CD4-positive, alpha-beta T cell (primary cell): ENCODE results near the gene PRM1. TPM values are rescaled to one million over a fixed set of nuclear protein-coding genes. Genes with fewer than 3 reads are reported as not detected.

Experiments
- ATAC-seq: fragments of 200-7000 bp; cut with Tn5 transposase; one replicate; pipeline ENCODE4 v1.10.0; 2022; ENCODE audit warnings: mild to moderate bottlenecking; ENCODE audit not compliant: poor library complexity
- CTCF ChIA-PET: fragments of 350-600 bp; sonication (Branson Sonifier 250); formaldehyde crosslinking; loops from one replicate; lab custom pipeline; 2021; ENCODE audit warnings: antibody characterized with exemption, inconsistent platforms; lab: Charles Lee
- POLR2A ChIA-PET: fragments of 350-600 bp; sonication (Branson Sonifier 250); formaldehyde crosslinking; loops from one replicate; lab custom pipeline; 2021; ENCODE audit warnings: antibody characterized with exemption, inconsistent platforms; lab: Charles Lee
- DNase-seq, 14 experiments: peaks; one replicate each; pipeline ENCODE4 v3.0.0-alpha.2; 2013 to 2020; ENCODE audit warnings: mixed read lengths in 2 of 14
- H3K27ac ChIP-seq, 2 donors: one replicate each; pipeline versions ENCODE4 v1.5.1 to v1.7.0; 2013; ENCODE audit warnings: low read length in 2 of 2, low read depth in 1 of 2, mild to moderate bottlenecking in 1 of 2
- H3K27me3 ChIP-seq, 2 experiments: 1 replicate in 1 of 2; 2 replicates in 1 of 2; pipeline versions ENCODE4 v1.6.1 to v1.7.0; 2013; ENCODE audit warnings: low read length in 2 of 2, control low read depth in 1 of 2, mild to moderate bottlenecking in 1 of 2, moderate library complexity in 1 of 2; ENCODE audit not compliant: insufficient read depth in 2 of 2, control insufficient read depth in 1 of 2
- H3K36me3 ChIP-seq: one replicate; pipeline ENCODE4 v1.6.1; 2013; ENCODE audit warnings: low read length, control low read depth; ENCODE audit not compliant: insufficient read depth
- H3K4me1 ChIP-seq: one replicate; pipeline ENCODE4 v1.6.1; 2013; ENCODE audit warnings: low read length, control low read depth; ENCODE audit not compliant: insufficient read depth
- H3K4me3 ChIP-seq: one replicate; pipeline ENCODE4 v1.5.1; 2013; ENCODE audit warnings: mild to moderate bottlenecking, low read length, moderate library complexity
- H3K9me3 ChIP-seq, 2 experiments: 1 replicate in 1 of 2; 2 replicates in 1 of 2; pipeline versions ENCODE4 v1.6.1 to v1.7.0; 2013; ENCODE audit warnings: low read length in 2 of 2, mild to moderate bottlenecking in 2 of 2, control low read depth in 1 of 2, moderate library complexity in 1 of 2; ENCODE audit not compliant: control insufficient read depth in 1 of 2, insufficient read depth in 1 of 2
- H3K27ac Mint-ChIP-seq: one replicate; pipeline ENCODE4 v1.8.0; 2020; ENCODE audit warnings: mixed read lengths
- H3K27me3 Mint-ChIP-seq: one replicate; pipeline ENCODE4 v1.8.0; 2021; ENCODE audit warnings: mixed read lengths
- H3K36me3 Mint-ChIP-seq: one replicate; pipeline ENCODE4 v1.8.0; 2021; ENCODE audit warnings: low read depth, mixed read lengths
- H3K4me1 Mint-ChIP-seq: one replicate; pipeline ENCODE4 v1.8.0; 2021; ENCODE audit warnings: low read depth, mixed read lengths
- H3K4me3 Mint-ChIP-seq: one replicate; pipeline ENCODE4 v1.8.0; 2020; ENCODE audit warnings: mild to moderate bottlenecking, mixed read lengths
- H3K9me3 Mint-ChIP-seq: one replicate; pipeline ENCODE4 v1.8.0; 2020; ENCODE audit warnings: mixed read lengths
- CTCF ChIP-seq: fragments of 200-600 bp; IDR thresholded peaks from one replicate; pipeline ENCODE4 v1.8.0; 2022; ENCODE audit warnings: antibody characterized with exemption, mild to moderate bottlenecking
- intact Hi-C, 2 experiments: fragments of 100-400 bp; cut with DNase I in 1 of 2; cut with micrococcal nuclease in 1 of 2; formaldehyde crosslinking; loops; one replicate each; pipeline versions ENCODE4 v1.15.1 to v1.9.0; 2023 to 2025; cut with DNase I, micrococcal nuclease
- total RNA-seq, 174 experiments: library from RNA in 2 of 174; stranded (reverse) in 2 of 174; gene quantifications; one replicate each; pipeline ENCODE4 v1.2.3 and lab custom pipeline; 2021 to 2026

PRM1 gene
- total RNA-seq, 2 experiments from 2014 or later, result not detected

DNA sequence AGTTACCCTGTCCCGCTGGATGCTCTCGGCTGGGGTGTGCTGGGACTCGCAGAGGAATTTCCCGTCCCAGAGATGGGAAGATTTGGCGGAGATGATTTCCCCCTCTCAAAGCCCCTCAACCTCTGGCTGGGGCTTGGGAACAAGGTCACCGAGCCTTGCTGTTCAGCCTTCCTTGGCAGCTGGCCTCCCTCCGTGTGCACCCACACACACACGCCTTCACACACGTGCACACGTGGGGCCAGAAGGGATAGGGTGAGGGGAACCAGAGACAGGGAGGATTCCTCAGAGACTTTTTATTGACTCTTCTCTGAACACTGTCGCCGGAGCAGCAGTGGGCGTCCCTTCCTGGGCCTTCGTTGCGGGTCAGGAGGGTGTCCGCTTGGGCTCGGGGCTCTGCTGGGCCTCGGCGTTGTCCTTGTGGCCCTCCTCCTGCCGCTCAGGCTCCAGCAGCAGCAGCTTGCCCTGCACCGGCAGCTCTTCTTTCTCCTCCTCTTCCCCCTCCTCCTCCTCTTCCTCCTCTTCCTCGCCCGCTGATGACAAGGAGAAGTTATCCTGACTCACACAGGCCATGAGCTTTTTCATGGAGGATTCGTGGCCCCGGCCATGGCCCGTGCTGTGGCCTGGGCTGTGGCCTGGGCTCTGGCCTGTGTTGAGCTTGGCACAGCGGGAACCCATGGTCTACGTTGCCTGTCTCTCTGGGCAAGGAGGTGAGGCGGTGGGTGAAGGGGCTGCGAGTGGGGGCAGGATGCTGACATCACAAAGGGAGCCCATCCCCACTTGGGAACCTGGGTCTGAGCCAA, 8.0 kb downstream of the PRM1 start, which contains the start of gene PRM3:
Gene PRM3 (minus strand): TSS at position 709 of the 800 bp plus-strand sequence. CDS start 34 bp downstream, at position 675.
- Mint-ChIP-seq H3K4me3 (no peak within 1 kb of the TSS), H3K9me3 (no peaks in the 10 kb centered on the region), H3K27me3 (no peaks in the 10 kb centered on the region), H3K36me3 (no peaks in the 10 kb centered on the region), H3K27ac (no peak within 1 kb of the TSS), H3K4me1 (no peaks in the 10 kb centered on the region)
- no peaks in the 10 kb centered on the region for H3K4me1 ChIP-seq
- H3K4me3 ChIP-seq, result no peak within 1 kb of the TSS
- DNase-seq (no peak), ATAC-seq (no peak)
- intact Hi-C loops, result no loop called here
- TF ChIP-seq CTCF, result no peak
- ChIA-PET POLR2A (no interaction called here), CTCF (no interaction called here)
- no peaks in the 10 kb centered on the region for H3K9me3 ChIP-seq
- H3K27me3 ChIP-seq, result no peaks in the 10 kb centered on the region
- H3K36me3 ChIP-seq, result no peaks in the 10 kb centered on the region
- no peak within 1 kb of the TSS for H3K27ac ChIP-seq

- CTCF ChIA-PET, result no interaction called here
Observed at GRCh38 chr16:11272484-11272883, 8.6 kb downstream of the PRM1 start.

GRCh38 chr16:11271610-11272009, 9.5 kb downstream of the PRM1 start:
- Histone ChIP-seq H3K27me3 (no peaks in the 10 kb centered on the region), H3K4me3 (no peak overlapping the region), H3K27ac (no peak overlapping the region), H3K9me3 (no peaks in the 10 kb centered on the region), H3K36me3 (no peaks in the 10 kb centered on the region), H3K4me1 (no peaks in the 10 kb centered on the region)
- H3K27ac Mint-ChIP-seq, result no peak overlapping the region
- ChIA-PET CTCF (no interaction called here), POLR2A (interaction anchor here (0.5 kb wide), 1 partner anchor 80 kb away, joined by 3 read pairs; no protein-coding TSS in a partner anchor)
- DNase-seq, result no peak
- H3K9me3 Mint-ChIP-seq, result no peaks in the 10 kb centered on the region
- H3K27me3 Mint-ChIP-seq, result no peaks in the 10 kb centered on the region
- no peak for TF ChIP-seq CTCF
- no peak for ATAC-seq
- H3K4me3 Mint-ChIP-seq, result no peak overlapping the region
- H3K4me1 Mint-ChIP-seq, result no peaks in the 10 kb centered on the region
- no peaks in the 10 kb centered on the region for H3K36me3 Mint-ChIP-seq
- intact Hi-C loops, result no loop called here

More at GRCh38 chr16:11272484-11272883, 8.6 kb downstream of the PRM1 start:
- no peak overlapping the region for H3K4me3 Mint-ChIP-seq
- no peak for ATAC-seq
- Histone ChIP-seq H3K36me3 (no peaks in the 10 kb centered on the region), H3K27me3 (no peaks in the 10 kb centered on the region), H3K4me1 (no peaks in the 10 kb centered on the region), H3K4me3 (no peak overlapping the region), H3K27ac (no peak overlapping the region), H3K9me3 (no peaks in the 10 kb centered on the region)
- no peaks in the 10 kb centered on the region for H3K9me3 Mint-ChIP-seq
- DNase-seq, result no peak
- H3K4me1 Mint-ChIP-seq, result no peaks in the 10 kb centered on the region
- no peaks in the 10 kb centered on the region for H3K36me3 Mint-ChIP-seq
- no peak for TF ChIP-seq CTCF
- intact Hi-C loops, result no loop called here
- no peaks in the 10 kb centered on the region for H3K27me3 Mint-ChIP-seq
- no peak overlapping the region for H3K27ac Mint-ChIP-seq
- POLR2A ChIA-PET, result no interaction called here
